WTC11 (cell line): ENCODE measurements around the gene EMC8.

Experiments used
- CREB1 ChIP-seq: sonication (generic); formaldehyde crosslinking; IDR thresholded peaks from 2 replicates; pipeline ENCODE4 v1.8.0; 2023; ENCODE audit warnings: mild to moderate bottlenecking, missing genetic modification reagents
- E2F4 ChIP-seq: sonication (generic); formaldehyde crosslinking; IDR thresholded peaks from 2 replicates; pipeline ENCODE4 v1.8.1; 2022; ENCODE audit warnings: low read depth, mild to moderate bottlenecking, moderate library complexity, missing genetic modification reagents, borderline replicate concordance
- NR2C2 ChIP-seq: sonication (generic); formaldehyde crosslinking; IDR thresholded peaks from 2 replicates; pipeline ENCODE4 v1.8.0; 2022; ENCODE audit warnings: mild to moderate bottlenecking, missing genetic modification reagents
- RELA ChIP-seq: sonication (generic); formaldehyde crosslinking; IDR thresholded peaks from 2 replicates; pipeline ENCODE4 v1.8.1; 2022; ENCODE audit warnings: missing genetic modification reagents, mild to moderate bottlenecking, borderline replicate concordance
- TCF7 ChIP-seq: sonication (generic); formaldehyde crosslinking; IDR thresholded peaks from 2 replicates; pipeline ENCODE4 v1.8.0; 2022; ENCODE audit warnings: mild to moderate bottlenecking, low read depth, missing genetic modification reagents, moderate library complexity
- ZBTB21 ChIP-seq: sonication (generic); formaldehyde crosslinking; IDR thresholded peaks from 2 replicates; pipeline ENCODE4 v1.8.1; 2023; ENCODE audit warnings: mild to moderate bottlenecking, missing genetic modification reagents, borderline replicate concordance
- ZNF121 ChIP-seq: sonication (generic); formaldehyde crosslinking; IDR thresholded peaks from 2 replicates; pipeline ENCODE4 v1.8.0; 2023; ENCODE audit warnings: missing genetic modification reagents
- ZNF138 ChIP-seq: sonication (generic); formaldehyde crosslinking; conservative IDR thresholded peaks from 2 replicates; pipeline ENCODE4 v1.8.1; 2022; ENCODE audit warnings: mild to moderate bottlenecking, moderate library complexity, missing genetic modification reagents
- ZNF416 ChIP-seq: fragments of 250-450 bp; sonication (Bioruptor Pico); IDR thresholded peaks from 2 replicates; pipeline ENCODE4 v1.9.0; 2021; ENCODE audit warnings: mild to moderate bottlenecking, inconsistent platforms
- ZNF512 ChIP-seq: sonication (generic); formaldehyde crosslinking; IDR thresholded peaks from 2 replicates; pipeline ENCODE4 v1.8.1; 2022; ENCODE audit warnings: missing genetic modification reagents, borderline replicate concordance
- ZNF532 ChIP-seq: fragments of 250-450 bp; sonication (Bioruptor Pico); IDR thresholded peaks from 2 replicates; pipeline ENCODE4 v1.9.0; 2021; ENCODE audit warnings: mild to moderate bottlenecking, borderline replicate concordance
- TF ChIP-seq, protein P1 (sequence below): sonication (generic); formaldehyde crosslinking; conservative IDR thresholded peaks from 2 replicates; pipeline ENCODE4 v1.8.1; 2022; ENCODE audit warnings: mild to moderate bottlenecking, missing genetic modification reagents
- TF ChIP-seq, protein P2 (sequence below): sonication (generic); formaldehyde crosslinking; IDR thresholded peaks from 2 replicates; pipeline ENCODE4 v1.8.0; 2022; ENCODE audit warnings: mild to moderate bottlenecking, missing genetic modification reagents
- TF ChIP-seq, protein P3 (sequence below): fragments of 200-600 bp; IDR thresholded peaks from 2 replicates; pipeline ENCODE4 v1.8.0; 2022; ENCODE audit warnings: antibody characterized with exemption

DNA sequence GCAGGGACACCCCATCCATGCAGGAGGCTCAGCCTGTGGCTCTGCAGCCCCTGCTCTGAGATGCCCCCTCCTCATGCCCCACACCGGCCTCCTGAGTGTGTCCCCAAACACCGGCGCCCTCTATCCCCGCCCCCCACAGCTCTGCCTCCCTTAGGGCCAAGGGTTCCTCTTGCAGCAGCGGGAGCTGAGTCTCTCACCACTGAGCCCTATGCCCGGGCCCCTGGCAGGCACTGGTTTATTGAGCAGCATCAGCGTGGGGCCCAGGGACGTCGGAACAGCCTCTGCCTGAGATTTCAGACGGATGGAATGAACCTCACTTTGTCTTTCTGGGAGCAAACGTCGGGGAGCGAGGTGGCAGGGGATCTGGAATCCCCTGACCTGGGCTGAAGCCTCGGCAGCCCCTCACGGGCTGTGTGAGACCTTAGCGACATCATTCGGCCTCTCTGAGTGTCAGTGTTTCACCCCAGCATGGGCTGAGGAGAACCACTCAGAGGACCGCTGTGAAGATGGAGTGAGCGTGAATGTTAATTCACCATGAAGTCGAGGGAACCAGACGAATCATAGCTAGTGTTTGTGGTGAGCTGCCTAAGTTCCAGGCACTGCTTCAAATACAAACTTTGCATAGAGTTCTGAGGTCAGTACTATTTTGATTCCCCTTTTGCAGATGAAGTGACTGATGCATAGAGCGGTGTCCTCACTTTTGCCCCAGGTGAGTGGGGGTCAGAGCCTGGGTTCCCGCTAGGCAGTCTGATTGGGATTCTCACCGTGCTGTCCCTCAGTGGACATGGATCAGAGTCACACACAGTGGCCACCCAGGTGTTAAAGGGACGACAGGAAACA lies 43.2 kb downstream of the EMC8 start:
- TF ChIP-seq, protein P1, sequence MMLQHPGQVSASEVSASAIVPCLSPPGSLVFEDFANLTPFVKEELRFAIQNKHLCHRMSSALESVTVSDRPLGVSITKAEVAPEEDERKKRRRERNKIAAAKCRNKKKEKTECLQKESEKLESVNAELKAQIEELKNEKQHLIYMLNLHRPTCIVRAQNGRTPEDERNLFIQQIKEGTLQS, result no peak
- TF ChIP-seq, protein P2, sequence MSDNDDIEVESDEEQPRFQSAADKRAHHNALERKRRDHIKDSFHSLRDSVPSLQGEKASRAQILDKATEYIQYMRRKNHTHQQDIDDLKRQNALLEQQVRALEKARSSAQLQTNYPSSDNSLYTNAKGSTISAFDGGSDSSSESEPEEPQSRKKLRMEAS, result no peak
- TF ChIP-seq TCF7 (CRISPR knock-in tag), result no peak
- TF ChIP-seq ZNF138 (CRISPR knock-in tag), result no peak
- no peak for TF ChIP-seq NR2C2 (CRISPR knock-in tag)
- TF ChIP-seq CREB1 (CRISPR knock-in tag), result no peak
- TF ChIP-seq RELA (CRISPR knock-in tag), result no peak
- TF ChIP-seq, protein P3, sequence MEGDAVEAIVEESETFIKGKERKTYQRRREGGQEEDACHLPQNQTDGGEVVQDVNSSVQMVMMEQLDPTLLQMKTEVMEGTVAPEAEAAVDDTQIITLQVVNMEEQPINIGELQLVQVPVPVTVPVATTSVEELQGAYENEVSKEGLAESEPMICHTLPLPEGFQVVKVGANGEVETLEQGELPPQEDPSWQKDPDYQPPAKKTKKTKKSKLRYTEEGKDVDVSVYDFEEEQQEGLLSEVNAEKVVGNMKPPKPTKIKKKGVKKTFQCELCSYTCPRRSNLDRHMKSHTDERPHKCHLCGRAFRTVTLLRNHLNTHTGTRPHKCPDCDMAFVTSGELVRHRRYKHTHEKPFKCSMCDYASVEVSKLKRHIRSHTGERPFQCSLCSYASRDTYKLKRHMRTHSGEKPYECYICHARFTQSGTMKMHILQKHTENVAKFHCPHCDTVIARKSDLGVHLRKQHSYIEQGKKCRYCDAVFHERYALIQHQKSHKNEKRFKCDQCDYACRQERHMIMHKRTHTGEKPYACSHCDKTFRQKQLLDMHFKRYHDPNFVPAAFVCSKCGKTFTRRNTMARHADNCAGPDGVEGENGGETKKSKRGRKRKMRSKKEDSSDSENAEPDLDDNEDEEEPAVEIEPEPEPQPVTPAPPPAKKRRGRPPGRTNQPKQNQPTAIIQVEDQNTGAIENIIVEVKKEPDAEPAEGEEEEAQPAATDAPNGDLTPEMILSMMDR, result no peak
- TF ChIP-seq ZNF532 (CRISPR knock-in tag), result no peak
- TF ChIP-seq E2F4 (CRISPR knock-in tag), result no peak
- no peak for TF ChIP-seq ZNF121
- TF ChIP-seq ZNF512 (CRISPR knock-in tag), result no peak
- no peak for TF ChIP-seq ZNF416 (CRISPR knock-in tag)
- no peak for TF ChIP-seq ZBTB21 (CRISPR knock-in tag)
